HG03442 (cell line): ENCODE data around the gene MAGI2.
A peak's percentile ranks its signal among the peaks of the same experiment; 100 is the strongest.

Experiments used
- ATAC-seq: cut with Tn5 transposase; IDR thresholded peaks from one replicate; pipeline ENCODE4 v1.9.1; 2021; ENCODE audit warnings: mild to moderate bottlenecking, moderate library complexity; ENCODE audit not compliant: unreplicated experiment

Gene MAGI2

GRCh38 chr7:77985974-77986339 lies 1467.5 kb downstream of the MAGI2 start:
- ATAC-seq: no peak

GRCh38 chr7:77985232-77985973 lies 1468.1 kb downstream of the MAGI2 start:
- ATAC-seq: no peak

GRCh38 chr7:77983973-77984372 lies 1469.5 kb downstream of the MAGI2 start:
- ATAC-seq: no peak

GRCh38 chr7:77982926-77983550 lies 1470.4 kb downstream of the MAGI2 start:
- ATAC-seq: peak; percentile 71

GRCh38 chr7:77980087-77980713 lies 1473.3 kb downstream of the MAGI2 start:
- no peak for ATAC-seq

- no peak for ATAC-seq
These were observed 1474.2 kb downstream of the MAGI2 start for GRCh38 chr7:77979219-77979618.

GRCh38 chr7:77975672-77976480 lies 1477.6 kb downstream of the MAGI2 start:
- ATAC-seq: no peak

- ATAC-seq: no peak
These were observed 1481.7 kb downstream of the MAGI2 start for GRCh38 chr7:77971726-77972125.

- ATAC-seq: no peak
These were observed 1486.0 kb downstream of the MAGI2 start for GRCh38 chr7:77967429-77967828.
